AG04450 (cell line): ENCODE measurements around the gene POLL. TPM values are rescaled to one million over a fixed set of nuclear protein-coding genes. Genes with fewer than 3 reads are reported as not detected.

Experiments
- CTCF ChIA-PET: fragments of 300-600, 350-600 bp; formaldehyde crosslinking; extraction: SDS; loops from one replicate; lab custom pipeline; 2022; ENCODE audit warnings: antibody characterized with exemption, inconsistent platforms; lab: Charles Lee
- POLR2A ChIA-PET: fragments of 350-600 bp; formaldehyde crosslinking; extraction: SDS; loops from one replicate; lab custom pipeline; 2021; ENCODE audit warnings: antibody characterized with exemption, inconsistent platforms; lab: Yijun Ruan, JAX
- DNase-seq: peaks from one replicate; pipeline ENCODE4 v3.0.0-alpha.2; 2011; ENCODE audit warnings: low read depth, low spot score
- H3K27ac ChIP-seq: one replicate; pipeline ENCODE4 v1.5.1; 2012; ENCODE audit warnings: low read depth, low read length, control low read depth
- H3K27me3 ChIP-seq: one replicate; pipeline ENCODE4 v1.6.0; 2012; ENCODE audit warnings: low read length; ENCODE audit not compliant: control insufficient read depth, insufficient read depth
- H3K4me3 ChIP-seq: 2 replicates; pipeline ENCODE4 v1.5.1; 2011; ENCODE audit warnings: mild to moderate bottlenecking, low read depth, low read length, control low read depth
- H3K9me3 ChIP-seq: 2 replicates; pipeline ENCODE4 v1.5.1; 2012; ENCODE audit warnings: low read length; ENCODE audit not compliant: control insufficient read depth, insufficient read depth
- CTCF ChIP-seq: IDR thresholded peaks from 2 replicates; pipeline ENCODE4 v1.5.1; 2011; ENCODE audit warnings: low read depth, low read length, control low read depth, inconsistent platforms
- polyA plus RNA-seq: library from polyadenylated mRNA; depleted of rRNA; stranded (reverse); fragments of >200 nt; gene quantifications from 2 replicates; pipeline ENCODE4 v1.2.3, GENCODE V29; 2011

Gene POLL
- polyA plus RNA-seq, 1 experiment = 14.8 TPM

- H3K27me3 ChIP-seq = no peaks in the 10 kb centered on the region
- TF ChIP-seq CTCF = no peak
- peaks cover 3% of the 10 kb centered on the region; the same call in 1 of the 2 replicates for H3K9me3 ChIP-seq
- ChIA-PET POLR2A (no interaction called here), CTCF (interaction anchor here (0.9 to 7.0 kb wide), 6 partner anchors 10 to 491 kb away, joined by 3 to 38 read pairs (median 5); no protein-coding TSS in a partner anchor)
- H3K27ac ChIP-seq = no peak overlapping the region
- no peak overlapping the region for H3K4me3 ChIP-seq
- DNase-seq = no peak
Measured at GRCh38 chr10:101585841-101586240, 2.2 kb downstream of the POLL start.

- no peak for DNase-seq
- no peak for TF ChIP-seq CTCF
- no peak overlapping the region for H3K4me3 ChIP-seq
- H3K27me3 ChIP-seq = no peaks in the 10 kb centered on the region
- no peaks in the 10 kb centered on the region; the same call in 1 of the 2 replicates for H3K9me3 ChIP-seq
- CTCF ChIA-PET = interaction anchor here (1.4 to 2.8 kb wide), 4 partner anchors 11 to 531 kb away, joined by 3 to 18 read pairs (median 6); no protein-coding TSS in a partner anchor
- H3K27ac ChIP-seq = no peak overlapping the region
- POLR2A ChIA-PET = interaction anchor here (0.7 kb wide), 1 partner anchor 158 kb away, joined by 3 read pairs; no protein-coding TSS in a partner anchor
Measured at GRCh38 chr10:101580486-101581399, 7.3 kb downstream of the POLL start.

- ChIA-PET POLR2A (no interaction called here), CTCF (interaction anchor here (1.5 kb wide), 1 partner anchor 365 kb away, joined by 6 read pairs; no protein-coding TSS in a partner anchor)
- Histone ChIP-seq H3K27me3 (no peaks in the 10 kb centered on the region), H3K27ac (no peak overlapping the region), H3K4me3 (no peak overlapping the region), H3K9me3 (no peaks in the 10 kb centered on the region; the same call in 1 of the 2 replicates)
- no peak for DNase-seq
- TF ChIP-seq CTCF = no peak
Measured at GRCh38 chr10:101579516-101579870, 8.6 kb downstream of the POLL start.

GRCh38 chr10:101578803-101579515 is 9.1 kb downstream of the POLL start:
- Histone ChIP-seq H3K9me3 (no peaks in the 10 kb centered on the region; the same call in 1 of the 2 replicates), H3K27ac (no peak overlapping the region), H3K27me3 (no peaks in the 10 kb centered on the region), H3K4me3 (no peak overlapping the region)
- no peak for DNase-seq
- no peak for TF ChIP-seq CTCF
- ChIA-PET CTCF (interaction anchor here (1.3 kb wide), 1 partner anchor 365 kb away, joined by 7 read pairs; no protein-coding TSS in a partner anchor), POLR2A (interaction anchor here (1.5 kb wide), 1 partner anchor 9 kb away, joined by 5 read pairs; the partner anchor contains the start of genes DPCD and POLL)
